Glomerular endothelial cell (primary cell): ENCODE data around the gene SHROOM3. TPM values are rescaled to one million over a fixed set of nuclear protein-coding genes. Genes with fewer than 3 reads are reported as not detected.

Source experiments
- DNase-seq: peaks from one replicate; pipeline ENCODE4 v3.0.0-alpha.2; 2011; ENCODE audit warnings: low read depth, low spot score; ENCODE audit errors: extremely low read depth
- total RNA-seq: library from RNA; depleted of rRNA; stranded (reverse); fragments of >200 nt; gene quantifications from 2 replicates; pipeline ENCODE4 v1.2.3, GENCODE V29; 2015

SHROOM3 gene
- total RNA-seq, 1 donor from 2014 or later: 3.8 TPM

GRCh38 chr4:76535603-76536372 lies 100.8 kb downstream of the SHROOM3 start:
- DNase-seq: no peak

- DNase-seq: no peak
Observed at GRCh38 chr4:76536373-76536689, 101.3 kb downstream of the SHROOM3 start.

- no peak for DNase-seq
Observed at GRCh38 chr4:76538296-76538695, 103.3 kb downstream of the SHROOM3 start.

- no peak for DNase-seq
Observed at GRCh38 chr4:76539979-76540378, 105.0 kb downstream of the SHROOM3 start.

- DNase-seq: no peak
Observed at GRCh38 chr4:76540486-76540885, 105.5 kb downstream of the SHROOM3 start.

- DNase-seq: no peak
Observed at GRCh38 chr4:76543378-76543777, 108.3 kb downstream of the SHROOM3 start.

- no peak for DNase-seq
Observed at GRCh38 chr4:76544725-76545124, 109.7 kb downstream of the SHROOM3 start.

GRCh38 chr4:76545226-76545884 lies 110.3 kb downstream of the SHROOM3 start:
- DNase-seq: no peak

- no peak for DNase-seq
Observed at GRCh38 chr4:76546327-76546726, 111.3 kb downstream of the SHROOM3 start.

GRCh38 chr4:76546759-76547742 lies 112.0 kb downstream of the SHROOM3 start:
- peak; percentile 51 for DNase-seq

GRCh38 chr4:76548704-76549103 lies 113.7 kb downstream of the SHROOM3 start:
- no peak for DNase-seq

GRCh38 chr4:76549765-76550164 lies 114.7 kb downstream of the SHROOM3 start:
- no peak for DNase-seq

- no peak for DNase-seq
Observed at GRCh38 chr4:76550966-76551780, 116.1 kb downstream of the SHROOM3 start.

GRCh38 chr4:76554630-76555029 lies 119.6 kb downstream of the SHROOM3 start:
- no peak for DNase-seq

- no peak for DNase-seq
Observed at GRCh38 chr4:76556452-76556851, 121.4 kb downstream of the SHROOM3 start.

GRCh38 chr4:76558396-76559235 lies 123.6 kb downstream of the SHROOM3 start:
- no peak for DNase-seq

GRCh38 chr4:76559236-76560071 lies 124.4 kb downstream of the SHROOM3 start:
- no peak for DNase-seq

GRCh38 chr4:76562161-76562560 lies 127.1 kb downstream of the SHROOM3 start:
- DNase-seq: no peak
